Pancreas (tissue), 10 donors: ENCODE measurements around the gene POTEH. TPM values are rescaled to one million over a fixed set of nuclear protein-coding genes. Genes with fewer than 3 reads are reported as not detected.
A peak's percentile ranks its signal among the peaks of the same experiment; 100 is the strongest.
"Not testable (repeated sequence)": the region's sequence is repeated elsewhere in the genome, so short reads cannot be mapped to it uniquely, and the experiment has no call there.

Experiments used
- ATAC-seq, 4 donors: fragments of 200-7000 bp; cut with Tn5 transposase; one replicate each; pipeline versions ENCODE4 v1.8.0 to v1.9.1; 2020; ENCODE audit warnings: mild to moderate bottlenecking in 4 of 4, moderate library complexity in 4 of 4
- DNase-seq, 6 donors: peaks; one replicate each; pipeline ENCODE4 v3.0.0-alpha.2; 2020
- FAIRE-seq: peaks from 2 replicates; lab custom pipeline; 2012; peaks lifted over from hg19 to GRCh38; lab: Jason Lieb, UNC
- H3K27ac ChIP-seq, 4 donors: fragments of 200-600 bp; sonication (generic); 1 replicate in 3 of 4; 2 replicates in 1 of 4; pipeline versions ENCODE4 v1.5.0 to v1.8.0; 2020
- H3K27me3 ChIP-seq, 4 donors: fragments of 200-600 bp; one replicate each; pipeline ENCODE4 v1.8.0; 2021
- H3K36me3 ChIP-seq, 3 donors: fragments of 200-600 bp; sonication (generic) in 1 of 3; one replicate each; pipeline versions ENCODE4 v1.5.0 to v1.8.0; 2020 to 2021
- H3K4me1 ChIP-seq, 3 donors: fragments of 200-600 bp; one replicate each; pipeline ENCODE4 v1.8.0; 2021
- H3K4me3 ChIP-seq, 4 donors: fragments of 200-600 bp; sonication (generic) in 2 of 4; one replicate each; pipeline versions ENCODE4 v1.5.0 to v1.8.0; 2020 to 2021
- H3K9me3 ChIP-seq, 4 donors: fragments of 200-600 bp; one replicate each; pipeline ENCODE4 v1.8.0; 2021
- WGBS, 2 donors: extraction: QIAGEN DNeasy Blood & Tissue Kit; methylation state at CpG; one replicate each; pipeline ENCODE4 v1.1.7; 2013; 5-methylcytosine and 5-hydroxymethylcytosine counted together
- intact Hi-C, 3 donors: fragments of 100-400 bp; cut with DNase I; formaldehyde crosslinking; loops; one replicate each; pipeline versions ENCODE4 v1.11.1 to v1.14.2; 2022
- polyA plus RNA-seq, 2 donors: library from polyadenylated mRNA; stranded (reverse); fragments of 200-250 nt; gene quantifications; one replicate each; pipeline ENCODE4 v1.2.3, GENCODE V29; 2013
- total RNA-seq, 6 donors: library from RNA; stranded (reverse); fragmentation: NEBNext Ultra II Directional in 4 of 6; extraction: Animal tissue kit (Norgen Biotek cat#: 25700) in 4 of 6; gene quantifications; one replicate each; pipeline versions ENCODE4 v1.2.1 to v1.2.4, GENCODE V29; 2021 to 2023
- donor health status: healthy with polysubstance abuse.
- donor health status: DM: no; HTN: no; CAD: no; lungs with moderate emphysema.
- donor health status: DM: no; HTN: no; CAD: no.
- donor health status: control.
- donor health status: control.
- donor health status: Bipolar disorder and iron deficiency.
- donor health status: DM: yes; HTN: yes; CAD: no.
- donor health status: DM: no; HTN: no; CAD: no.
- donor health status: DM: no; HTN: no; CAD: no.
- donor health status: DM: yes; HTN: yes; CAD: no.

The POTEH gene
- total and polyA plus RNA-seq, 8 donors = not detected

- H3K4me1 ChIP-seq, FAIRE-seq, H3K27ac ChIP-seq, intact Hi-C loops, H3K36me3 ChIP-seq, H3K4me3 ChIP-seq, H3K9me3 ChIP-seq, H3K27me3 ChIP-seq: not testable (repeated sequence)
- DNase-seq = peak in 2 of 6 donors; percentile 41 to 47
- peak in 1 of 4 donors; percentile 17 for ATAC-seq
- 57 to 66% methylated on average over 5 of the region's 10 CpGs for WGBS, 2 donors
Measured at GRCh38 chr22:15738157-15738908, 48.5 kb downstream of the POTEH start.

DNA sequence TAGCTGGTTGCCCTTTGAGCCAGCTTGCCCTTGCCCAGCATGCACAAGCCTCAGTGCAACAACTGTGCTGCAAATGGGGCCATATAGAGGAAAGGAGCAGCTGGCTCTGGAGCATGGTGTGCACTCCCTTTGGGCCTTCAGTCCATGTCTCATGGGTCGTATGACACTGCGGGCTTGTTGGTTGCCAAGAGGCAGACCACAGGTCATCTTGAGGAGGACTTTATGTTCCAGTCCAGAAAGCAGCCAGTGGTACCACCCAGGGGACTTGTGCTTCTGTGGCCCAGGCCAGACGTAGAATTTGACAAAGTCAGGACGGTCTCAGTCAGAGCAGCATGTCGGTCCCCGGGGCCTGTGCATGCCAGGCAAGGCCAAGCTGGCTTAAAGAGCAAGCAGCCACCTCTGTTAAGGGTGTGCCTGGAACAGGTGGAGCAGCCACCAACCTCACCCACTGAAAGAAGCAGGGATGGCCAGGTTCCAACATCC lies 49.1 kb downstream of the POTEH start:
- H3K9me3 ChIP-seq, FAIRE-seq, H3K27ac ChIP-seq, H3K27me3 ChIP-seq, intact Hi-C loops, H3K4me1 ChIP-seq, H3K4me3 ChIP-seq, DNase-seq, H3K36me3 ChIP-seq: not testable (repeated sequence)
- WGBS, 2 donors = 72 to 90% methylated on average over 2 of the region's 6 CpGs
- ATAC-seq = peak in 1 of 4 donors; percentile 17

- H3K27ac ChIP-seq, H3K4me3 ChIP-seq, H3K4me1 ChIP-seq, H3K36me3 ChIP-seq, FAIRE-seq, H3K27me3 ChIP-seq, H3K9me3 ChIP-seq, intact Hi-C loops: not testable (repeated sequence)
- WGBS, 2 donors = 62 to 70% methylated on average over 12 to 13 of the region's 16 CpGs
- DNase-seq (peak in 1 of 6 donors; percentile 20), ATAC-seq (peak in 1 of 4 donors; percentile 20)
Measured at GRCh38 chr22:15747636-15748323, 58.0 kb downstream of the POTEH start.

- FAIRE-seq, intact Hi-C loops, H3K27ac ChIP-seq, H3K9me3 ChIP-seq, ATAC-seq, H3K27me3 ChIP-seq, H3K36me3 ChIP-seq, H3K4me1 ChIP-seq, H3K4me3 ChIP-seq: not testable (repeated sequence)
- WGBS, 2 donors = 62 to 63% methylated on average over 28 to 36 of the region's 41 CpGs
- DNase-seq = peak in 3 of 6 donors; percentile 10 to 75 (median 59)
Measured at GRCh38 chr22:15749181-15749970, 59.5 kb downstream of the POTEH start.

DNA sequence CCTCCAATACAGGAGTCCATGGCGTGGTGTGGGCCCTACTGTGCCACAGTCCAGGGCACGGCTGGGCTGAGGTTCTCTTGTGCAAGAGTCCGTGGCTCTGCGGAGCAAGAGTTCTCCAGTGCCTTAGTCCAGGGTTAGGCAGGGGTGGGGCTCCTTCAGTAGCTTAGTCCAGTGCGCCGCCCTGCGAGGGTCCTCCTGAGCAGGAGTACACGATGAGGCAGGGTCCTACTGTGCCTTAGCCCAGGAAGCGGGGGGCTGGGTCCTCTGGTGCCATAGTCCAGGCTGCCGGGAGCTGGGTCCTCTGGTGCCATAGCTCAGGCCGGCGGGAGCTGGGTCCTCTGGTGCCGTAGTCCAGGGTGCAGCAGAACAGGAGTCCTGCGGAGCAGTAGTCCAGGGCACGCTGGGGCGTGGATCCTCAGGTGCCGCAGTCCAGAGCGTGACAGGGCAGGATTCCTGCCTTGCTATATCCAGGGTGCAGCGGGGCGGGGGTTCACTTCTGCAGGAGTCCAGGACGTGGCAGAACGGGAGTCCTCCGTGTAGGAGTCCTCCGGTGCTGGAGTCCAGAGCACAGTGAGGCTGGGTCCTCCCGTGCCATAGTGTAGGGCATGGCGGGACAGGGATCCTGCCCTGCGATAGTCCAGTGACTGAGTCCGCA lies 69.7 kb downstream of the POTEH start:
- WGBS, 2 donors = 83% methylated on average over 10 to 15 of the region's 28 CpGs
- peak in 2 of 6 donors; percentile 9 to 55 for DNase-seq
- H3K4me1 ChIP-seq, FAIRE-seq, H3K4me3 ChIP-seq, H3K9me3 ChIP-seq, H3K27me3 ChIP-seq, H3K36me3 ChIP-seq, intact Hi-C loops, H3K27ac ChIP-seq, ATAC-seq: not testable (repeated sequence)

- ATAC-seq, DNase-seq, intact Hi-C loops, H3K27ac ChIP-seq, H3K9me3 ChIP-seq, FAIRE-seq, H3K27me3 ChIP-seq, H3K36me3 ChIP-seq, H3K4me1 ChIP-seq, H3K4me3 ChIP-seq: not testable (repeated sequence)
- 83 to 86% methylated on average over 17 to 19 of the region's 44 CpGs for WGBS, 2 donors
Measured at GRCh38 chr22:15760388-15761150, 70.7 kb downstream of the POTEH start.

DNA sequence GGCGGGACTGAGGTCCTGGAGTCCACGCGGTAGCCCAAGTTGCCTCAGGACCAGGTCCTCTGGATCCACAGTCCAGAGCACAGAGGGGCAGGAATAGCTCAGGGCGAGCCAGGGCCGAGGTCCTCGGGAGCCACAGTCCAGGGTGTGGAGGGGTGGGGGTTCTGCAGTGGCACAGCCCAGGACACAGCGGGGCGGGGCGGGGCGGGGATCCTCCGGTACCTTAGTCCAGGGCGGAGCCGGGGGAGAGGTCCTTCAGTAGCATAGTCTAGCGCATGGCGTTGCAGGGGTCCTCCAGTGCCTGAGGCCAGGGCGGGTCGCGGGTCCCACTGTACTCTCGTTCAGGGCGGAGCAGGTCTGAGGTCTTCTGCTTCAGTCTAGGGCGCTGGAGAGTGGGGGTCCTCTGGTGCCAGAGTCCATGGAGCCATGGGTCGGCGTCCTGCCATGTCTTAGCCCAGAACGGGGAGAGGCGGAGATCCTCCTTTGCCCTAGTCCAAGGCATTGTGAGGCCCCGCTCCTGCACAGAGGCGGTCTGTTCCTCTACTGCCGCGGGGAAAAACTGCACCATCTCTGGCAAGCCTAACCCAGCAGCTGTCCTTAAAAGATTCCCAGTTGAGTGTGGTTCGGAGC lies 71.4 kb downstream of the POTEH start:
- H3K36me3 ChIP-seq, intact Hi-C loops, H3K27me3 ChIP-seq, H3K4me3 ChIP-seq, H3K9me3 ChIP-seq, H3K4me1 ChIP-seq, H3K27ac ChIP-seq, FAIRE-seq: not testable (repeated sequence)
- DNase-seq (peak in 2 of 6 donors; percentile 60 to 76), ATAC-seq (peak in 2 of 4 donors; percentile 34 to 51)
- WGBS, 2 donors = 78 to 81% methylated on average over 21 to 25 of the region's 30 CpGs

DNA sequence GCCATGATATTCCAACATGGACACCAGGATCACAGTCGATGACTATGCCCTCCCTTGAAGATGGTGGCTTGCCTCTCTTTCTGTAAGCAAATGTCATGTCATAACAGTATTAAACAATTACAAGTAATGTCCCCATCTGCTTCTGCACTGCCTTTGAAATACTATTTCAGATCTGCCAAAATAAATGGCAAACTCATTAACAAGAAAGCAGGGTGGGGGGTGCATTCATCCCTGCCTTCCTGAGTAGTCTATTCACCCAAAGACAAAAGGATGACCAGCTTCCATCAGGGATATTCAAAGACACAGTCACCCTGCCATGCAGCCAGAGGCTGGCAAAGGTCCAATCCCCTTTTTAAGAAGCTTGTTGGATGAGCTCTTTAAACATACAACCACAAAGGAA lies 73.7 kb downstream of the POTEH start:
- H3K27me3 ChIP-seq, FAIRE-seq, intact Hi-C loops, DNase-seq, ATAC-seq, H3K4me1 ChIP-seq, H3K4me3 ChIP-seq, H3K36me3 ChIP-seq, H3K9me3 ChIP-seq, H3K27ac ChIP-seq: not testable (repeated sequence)
- no CpG with 5 or more reads among the region's 1 CpG for WGBS, 2 donors
